ENCODE measurements around the gene CMYA5. TPM values are rescaled to one million over a fixed set of nuclear protein-coding genes. Genes with fewer than 3 reads are reported as not detected.
"Not testable (repeated sequence)": the region's sequence is repeated elsewhere in the genome, so short reads cannot be mapped to it uniquely, and the experiment has no call there.

The CMYA5 gene
- total RNA-seq, 1 donor, result 0.27 TPM

GRCh38 chr5:79746642-79747569 lies 57.3 kb downstream of the CMYA5 start:
- DNase-seq (ENCODE audit: low read depth in 2 of 3, low spot score in 2 of 3), result no peak

- no peak for DNase-seq (ENCODE audit: low read depth in 2 of 3, low spot score in 2 of 3)
Observed at GRCh38 chr5:79750611-79751510, 61.2 kb downstream of the CMYA5 start.

GRCh38 chr5:79753092-79753491 lies 63.5 kb downstream of the CMYA5 start:
- DNase-seq (ENCODE audit: low read depth in 2 of 3, low spot score in 2 of 3), result no peak

GRCh38 chr5:79753877-79754645 lies 64.4 kb downstream of the CMYA5 start:
- DNase-seq (ENCODE audit: low read depth in 2 of 3, low spot score in 2 of 3), result no peak

- no peak for DNase-seq (ENCODE audit: low read depth in 2 of 3, low spot score in 2 of 3)
Observed at GRCh38 chr5:79754865-79755555, 65.4 kb downstream of the CMYA5 start.

GRCh38 chr5:79756076-79756475 lies 66.4 kb downstream of the CMYA5 start:
- DNase-seq (ENCODE audit: low read depth in 2 of 3, low spot score in 2 of 3), result peak in 1 of 3 donors; percentile 17

GRCh38 chr5:79759436-79759835 lies 69.8 kb downstream of the CMYA5 start:
- no peak for DNase-seq (ENCODE audit: low read depth in 2 of 3, low spot score in 2 of 3)

- DNase-seq (ENCODE audit: low read depth in 2 of 3, low spot score in 2 of 3), result no peak
Observed at GRCh38 chr5:79759848-79760247, 70.2 kb downstream of the CMYA5 start.

- DNase-seq (ENCODE audit: low read depth in 2 of 3, low spot score in 2 of 3), result no peak
Observed at GRCh38 chr5:79762929-79763328, 73.3 kb downstream of the CMYA5 start.

GRCh38 chr5:79764147-79764546 lies 74.5 kb downstream of the CMYA5 start:
- not testable (repeated sequence) for DNase-seq (ENCODE audit: low read depth in 2 of 3, low spot score in 2 of 3)

GRCh38 chr5:79771387-79771786 lies 81.8 kb downstream of the CMYA5 start:
- DNase-seq (ENCODE audit: low read depth in 2 of 3, low spot score in 2 of 3), result no peak

GRCh38 chr5:79772651-79773050 lies 83.0 kb downstream of the CMYA5 start:
- no peak for DNase-seq (ENCODE audit: low read depth in 2 of 3, low spot score in 2 of 3)

GRCh38 chr5:79773612-79774011 lies 84.0 kb downstream of the CMYA5 start:
- no peak for DNase-seq (ENCODE audit: low read depth in 2 of 3, low spot score in 2 of 3)

- peak in 1 of 3 donors; percentile 28 for DNase-seq (ENCODE audit: low read depth in 2 of 3, low spot score in 2 of 3)
Observed at GRCh38 chr5:79774171-79774854, 84.7 kb downstream of the CMYA5 start.

- no peak for DNase-seq (ENCODE audit: low read depth in 2 of 3, low spot score in 2 of 3)
Observed at GRCh38 chr5:79774855-79775237, 85.2 kb downstream of the CMYA5 start.

- not testable (repeated sequence) for DNase-seq (ENCODE audit: low read depth in 2 of 3, low spot score in 2 of 3)
Observed at GRCh38 chr5:79784741-79785140, 95.1 kb downstream of the CMYA5 start.

GRCh38 chr5:79785983-79786382 lies 96.3 kb downstream of the CMYA5 start:
- no peak for DNase-seq (ENCODE audit: low read depth in 2 of 3, low spot score in 2 of 3)

- no peak for DNase-seq (ENCODE audit: low read depth in 2 of 3, low spot score in 2 of 3)
Observed at GRCh38 chr5:79787448-79787847, 97.8 kb downstream of the CMYA5 start.

- no peak for DNase-seq (ENCODE audit: low read depth in 2 of 3, low spot score in 2 of 3)
Observed at GRCh38 chr5:79791843-79792242, 102.2 kb downstream of the CMYA5 start.

- no peak for DNase-seq (ENCODE audit: low read depth in 2 of 3, low spot score in 2 of 3)
Observed at GRCh38 chr5:79792463-79792862, 102.8 kb downstream of the CMYA5 start.
